Activated CD4-positive, alpha-beta T cell treated with anti-CD3 and anti-CD28 coated beads, Interleukin-2, amount 50 U/mL, for 4 hours (primary cell): ENCODE results near the gene GUCY1A1.
"Not testable (repeated sequence)": the region's sequence is repeated elsewhere in the genome, so short reads cannot be mapped to it uniquely, and the experiment has no call there.

Experiments used
- DNase-seq, 2 experiments: peaks; one replicate each; pipeline ENCODE4 v3.0.0-alpha.2; 2020

Gene GUCY1A1

GRCh38 chr4:155666344-155667221 lies at the start of gene GUCY1A1:
GUCY1A1 (plus strand) TSS chr4:155666848; CDS start chr4:155696868, 30,020 bp downstream.
- DNase-seq, result no peak

GRCh38 chr4:155617296-155617695 lies 49.4 kb upstream of the GUCY1A1 start:
- DNase-seq, result no peak

GRCh38 chr4:155618183-155618838 lies 48.3 kb upstream of the GUCY1A1 start:
- DNase-seq, result no peak

GRCh38 chr4:155620637-155621036 lies 46.0 kb upstream of the GUCY1A1 start:
- no peak for DNase-seq

GRCh38 chr4:155624478-155624877 lies 42.2 kb upstream of the GUCY1A1 start:
- DNase-seq, result no peak

- DNase-seq, result no peak
Observed at GRCh38 chr4:155626561-155626960, 40.1 kb upstream of the GUCY1A1 start.

GRCh38 chr4:155629183-155629825 lies 37.3 kb upstream of the GUCY1A1 start:
- DNase-seq, result no peak

GRCh38 chr4:155629956-155630355 lies 36.7 kb upstream of the GUCY1A1 start:
- no peak for DNase-seq

- DNase-seq, result no peak
Observed at GRCh38 chr4:155632310-155632840, 34.3 kb upstream of the GUCY1A1 start.

- no peak for DNase-seq
Observed at GRCh38 chr4:155638195-155638965, 28.3 kb upstream of the GUCY1A1 start.

- DNase-seq, result no peak
Observed at GRCh38 chr4:155639704-155640523, 26.7 kb upstream of the GUCY1A1 start.

- no peak for DNase-seq
Observed at GRCh38 chr4:155640751-155641150, 25.9 kb upstream of the GUCY1A1 start.

- no peak for DNase-seq
Observed at GRCh38 chr4:155643087-155643486, 23.6 kb upstream of the GUCY1A1 start.

- DNase-seq, result no peak
Observed at GRCh38 chr4:155646001-155646400, 20.6 kb upstream of the GUCY1A1 start.

- DNase-seq, result not testable (repeated sequence)
Observed at GRCh38 chr4:155650785-155651184, 15.9 kb upstream of the GUCY1A1 start.

- DNase-seq, result no peak
Observed at GRCh38 chr4:155653052-155653451, 13.6 kb upstream of the GUCY1A1 start.

- no peak for DNase-seq
Observed at GRCh38 chr4:155656025-155656424, 10.6 kb upstream of the GUCY1A1 start.

- no peak for DNase-seq
Observed at GRCh38 chr4:155657169-155657568, 9.5 kb upstream of the GUCY1A1 start.

GRCh38 chr4:155657985-155658680 lies 8.5 kb upstream of the GUCY1A1 start:
- DNase-seq, result no peak

GRCh38 chr4:155658681-155659064 lies 8.0 kb upstream of the GUCY1A1 start:
- no peak for DNase-seq

- no peak for DNase-seq
Observed at GRCh38 chr4:155659176-155659575, 7.5 kb upstream of the GUCY1A1 start.
